Trophoblast cell (in vitro differentiated cells and primary cell): ENCODE data around the gene ADNP2.

Experiments
- DNase-seq, 2 donors: peaks; one replicate each; pipeline ENCODE4 v3.0.0-alpha.2; 2016
- H2AFZ ChIP-seq: 2 replicates; pipeline ENCODE4 v1.6.1; 2013; ENCODE audit warnings: low read length, moderate library complexity, mild to moderate bottlenecking; ENCODE audit not compliant: insufficient read depth, poor library complexity
- H2AK5ac ChIP-seq: 2 replicates; pipeline ENCODE4 v1.6.1; 2013; ENCODE audit warnings: mild to moderate bottlenecking, low read length
- H2BK120ac ChIP-seq: 2 replicates; pipeline ENCODE4 v1.6.1; 2013; ENCODE audit warnings: low read length, mild to moderate bottlenecking, moderate library complexity; ENCODE audit not compliant: insufficient read depth, poor library complexity
- H2BK12ac ChIP-seq: 2 replicates; pipeline ENCODE4 v1.6.1; 2013; ENCODE audit warnings: mild to moderate bottlenecking, low read length, moderate library complexity
- H2BK5ac ChIP-seq: 2 replicates; pipeline ENCODE4 v1.6.1; 2013; ENCODE audit warnings: low read length, low read depth, moderate library complexity, mild to moderate bottlenecking; ENCODE audit not compliant: poor library complexity
- H3K14ac ChIP-seq: 2 replicates; pipeline ENCODE4 v1.6.1; 2013; ENCODE audit warnings: mild to moderate bottlenecking, low read length
- H3K18ac ChIP-seq: 2 replicates; pipeline ENCODE4 v1.6.1; 2013; ENCODE audit warnings: mild to moderate bottlenecking, low read length
- H3K23ac ChIP-seq: 2 replicates; pipeline ENCODE4 v1.6.1; 2013; ENCODE audit warnings: low read length
- H3K27ac ChIP-seq: 2 replicates; pipeline ENCODE4 v1.5.1; 2013; ENCODE audit warnings: low read depth, mild to moderate bottlenecking, inconsistent platforms, low read length, moderate library complexity
- H3K27me3 ChIP-seq: 2 replicates; pipeline ENCODE4 v1.6.1; 2013; ENCODE audit warnings: inconsistent platforms, mild to moderate bottlenecking, low read length, moderate library complexity; ENCODE audit not compliant: insufficient read depth
- H3K36me3 ChIP-seq, 2 experiments: 1 replicate in 1 of 2; 2 replicates in 1 of 2; pipeline ENCODE4 v1.6.1; 2013; ENCODE audit warnings: low read length in 2 of 2, mild to moderate bottlenecking in 2 of 2, moderate library complexity in 1 of 2; ENCODE audit not compliant: insufficient read depth in 2 of 2, control insufficient read depth in 1 of 2
- H3K4ac ChIP-seq: 2 replicates; pipeline ENCODE4 v1.6.1; 2013; ENCODE audit warnings: low read depth, mild to moderate bottlenecking, low read length, moderate library complexity
- H3K4me1 ChIP-seq, 2 experiments: 1 replicate in 1 of 2; 2 replicates in 1 of 2; pipeline ENCODE4 v1.6.1; 2013; ENCODE audit warnings: low read length in 2 of 2, mild to moderate bottlenecking in 2 of 2, moderate library complexity in 1 of 2; ENCODE audit not compliant: insufficient read depth in 2 of 2, control insufficient read depth in 1 of 2
- H3K4me2 ChIP-seq: 2 replicates; pipeline ENCODE4 v1.6.1; 2013; ENCODE audit warnings: inconsistent platforms, mild to moderate bottlenecking, low read length, moderate library complexity
- H3K4me3 ChIP-seq: 2 replicates; pipeline ENCODE4 v1.5.1; 2013; ENCODE audit warnings: mild to moderate bottlenecking, low read depth, low read length, inconsistent platforms
- H3K79me1 ChIP-seq: one replicate; pipeline ENCODE4 v1.6.1; 2013; ENCODE audit warnings: low read length
- H3K79me2 ChIP-seq: 2 replicates; pipeline ENCODE4 v1.6.1; 2013; ENCODE audit warnings: low read length, mild to moderate bottlenecking; ENCODE audit not compliant: control insufficient read depth, insufficient read depth, poor library complexity
- H3K9ac ChIP-seq: 2 replicates; pipeline ENCODE4 v1.6.1; 2013; ENCODE audit warnings: mild to moderate bottlenecking, low read length
- H3K9me3 ChIP-seq: 2 replicates; pipeline ENCODE4 v1.6.1; 2013; ENCODE audit warnings: low read depth, mild to moderate bottlenecking, control low read depth, inconsistent platforms, low read length; ENCODE audit not compliant: insufficient read depth
- H4K12ac ChIP-seq: 2 replicates; pipeline ENCODE4 v1.6.1; 2013; ENCODE audit warnings: low read depth, mild to moderate bottlenecking, low read length, moderate library complexity
- H4K8ac ChIP-seq: 2 replicates; pipeline ENCODE4 v1.6.1; 2013; ENCODE audit warnings: low read depth, mild to moderate bottlenecking, low read length, moderate library complexity
- H4K91ac ChIP-seq: one replicate; pipeline ENCODE4 v1.6.1; 2013; ENCODE audit warnings: low read depth, mild to moderate bottlenecking, low read length, moderate library complexity
- WGBS: extraction: QIAGEN DNeasy Blood & Tissue Kit; methylation state at CpG from one replicate; pipeline ENCODE4 v1.1.7; 2013; ENCODE audit warnings: missing lambda C conversion rate; ENCODE audit not compliant: insufficient read length, insufficient coverage; ENCODE audit errors: extremely low coverage; 5-methylcytosine and 5-hydroxymethylcytosine counted together

ADNP2 gene

GRCh38 chr18:80169607-80170006 lies 60.5 kb downstream of the ADNP2 start:
- Histone ChIP-seq H3K23ac (no peak overlapping the region), H4K91ac (no peak overlapping the region), H3K4ac (no peak overlapping the region), H2BK120ac (no peak overlapping the region), H3K36me3 (no peaks in the 10 kb centered on the region), H3K9ac (no peak overlapping the region), H3K4me3 (no peak overlapping the region), H3K14ac (no peak overlapping the region), H2BK12ac (no peak overlapping the region), H3K27ac (no peak overlapping the region), H3K79me2 (no peaks in the 10 kb centered on the region), H4K8ac (no peak overlapping the region), H3K18ac (no peak overlapping the region), H2BK5ac (no peak overlapping the region), H3K4me2 (no peak overlapping the region), H2AFZ (no peak overlapping the region), H3K27me3 (no peaks in the 10 kb centered on the region), H3K9me3 (peaks cover 7% of the 10 kb centered on the region), H2AK5ac (no peak overlapping the region), H3K4me1 (no peaks in the 10 kb centered on the region), H4K12ac (no peak overlapping the region), H3K79me1 (no peaks in the 10 kb centered on the region)
- no peak for DNase-seq
- no CpG with 5 or more reads among the region's 17 CpGs for WGBS

- H4K91ac ChIP-seq: no peak overlapping the region
- H4K12ac ChIP-seq: no peak overlapping the region
- H3K9ac ChIP-seq: no peak overlapping the region
- no peak overlapping the region for H2BK5ac ChIP-seq
- no peak overlapping the region for H2BK120ac ChIP-seq
- peaks cover 8% of the 10 kb centered on the region for H3K9me3 ChIP-seq
- H2AFZ ChIP-seq: no peak overlapping the region
- H3K18ac ChIP-seq: no peak overlapping the region
- H3K27me3 ChIP-seq: no peaks in the 10 kb centered on the region
- H3K4me3 ChIP-seq: no peak overlapping the region
- H3K79me1 ChIP-seq: no peaks in the 10 kb centered on the region
- no CpG with 5 or more reads among the region's 7 CpGs for WGBS
- no peak overlapping the region for H3K4ac ChIP-seq
- no peaks in the 10 kb centered on the region for H3K36me3 ChIP-seq
- H4K8ac ChIP-seq: no peak overlapping the region
- DNase-seq: peak in 1 of 2 donors; percentile 39
- no peaks in the 10 kb centered on the region for H3K4me1 ChIP-seq
- no peak overlapping the region for H2AK5ac ChIP-seq
- H3K4me2 ChIP-seq: no peak overlapping the region
- no peak overlapping the region for H3K27ac ChIP-seq
- no peaks in the 10 kb centered on the region for H3K79me2 ChIP-seq
- H3K23ac ChIP-seq: no peak overlapping the region
- H2BK12ac ChIP-seq: no peak overlapping the region
- H3K14ac ChIP-seq: no peak overlapping the region
These were observed 61.5 kb downstream of the ADNP2 start for GRCh38 chr18:80170395-80171053.

DNA sequence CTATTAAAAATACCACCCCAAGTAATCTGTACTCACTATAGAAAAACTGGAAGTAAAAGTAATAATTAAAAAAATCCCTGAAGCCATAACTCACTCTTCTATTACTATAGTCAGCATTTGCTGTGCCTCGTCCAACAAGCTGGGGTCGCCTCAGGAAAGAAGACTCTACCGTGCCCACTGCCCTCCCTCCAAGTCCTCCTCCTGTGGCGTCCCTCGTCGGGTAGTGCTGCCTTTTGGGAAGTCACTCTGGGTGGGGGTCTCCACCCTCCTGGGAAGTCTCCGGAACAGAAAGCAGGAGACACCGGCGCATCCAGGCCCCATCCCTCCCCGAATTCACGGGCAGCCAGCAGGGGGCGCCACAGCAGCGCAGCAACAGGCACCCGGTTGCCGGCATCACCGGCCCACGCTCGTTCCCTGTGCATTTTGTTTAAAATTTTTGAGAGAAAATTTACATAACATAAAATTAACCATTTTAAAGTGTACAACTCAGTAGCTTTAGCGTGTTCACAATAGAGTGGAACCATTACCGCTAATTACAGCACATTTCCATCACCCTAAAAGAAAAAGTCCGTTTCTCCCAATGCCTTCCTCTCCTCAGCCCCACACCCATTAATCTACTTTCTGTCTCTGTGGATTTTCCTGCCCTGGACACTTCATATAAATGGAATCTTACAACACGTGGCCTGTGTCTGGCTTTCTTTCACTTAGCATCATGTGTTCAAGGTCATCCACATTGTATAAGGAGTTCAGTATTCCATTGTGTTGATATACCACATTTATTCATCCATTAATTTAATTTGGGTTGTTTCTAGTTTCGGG lies 62.2 kb downstream of the ADNP2 start:
- no peak overlapping the region for H3K27ac ChIP-seq
- H3K4ac ChIP-seq: no peak overlapping the region
- H2BK12ac ChIP-seq: no peak overlapping the region
- no peaks in the 10 kb centered on the region for H3K36me3 ChIP-seq
- no peak overlapping the region for H4K8ac ChIP-seq
- H4K12ac ChIP-seq: no peak overlapping the region
- no peak overlapping the region for H2AFZ ChIP-seq
- H3K14ac ChIP-seq: no peak overlapping the region
- H3K27me3 ChIP-seq: no peaks in the 10 kb centered on the region
- no peaks in the 10 kb centered on the region for H3K79me2 ChIP-seq
- no peak overlapping the region for H3K18ac ChIP-seq
- H2BK120ac ChIP-seq: no peak overlapping the region
- no peak overlapping the region for H2BK5ac ChIP-seq
- DNase-seq: peak; percentile 24 to 64
- no peak overlapping the region for H3K4me3 ChIP-seq
- peaks cover 5% of the 10 kb centered on the region for H3K9me3 ChIP-seq
- H3K23ac ChIP-seq: no peak overlapping the region
- H3K9ac ChIP-seq: no peak overlapping the region
- H2AK5ac ChIP-seq: no peak overlapping the region
- no peak overlapping the region for H3K4me2 ChIP-seq
- no CpG with 5 or more reads among the region's 23 CpGs for WGBS
- H4K91ac ChIP-seq: no peak overlapping the region
- no peaks in the 10 kb centered on the region for H3K79me1 ChIP-seq
- H3K4me1 ChIP-seq: no peaks in the 10 kb centered on the region

GRCh38 chr18:80172056-80172455 lies 63.0 kb downstream of the ADNP2 start:
- no peak overlapping the region for H2BK5ac ChIP-seq
- H3K79me1 ChIP-seq: no peaks in the 10 kb centered on the region
- H3K23ac ChIP-seq: no peak overlapping the region
- H3K4me3 ChIP-seq: no peak overlapping the region
- H3K14ac ChIP-seq: no peak overlapping the region
- no peaks in the 10 kb centered on the region for H3K27me3 ChIP-seq
- peaks cover 3% of the 10 kb centered on the region for H3K9me3 ChIP-seq
- no peak overlapping the region for H3K18ac ChIP-seq
- H3K79me2 ChIP-seq: no peaks in the 10 kb centered on the region
- H4K91ac ChIP-seq: no peak overlapping the region
- no peak overlapping the region for H2AK5ac ChIP-seq
- DNase-seq: peak in 1 of 2 donors; percentile 24
- no peak overlapping the region for H3K4ac ChIP-seq
- H3K4me2 ChIP-seq: no peak overlapping the region
- H4K12ac ChIP-seq: no peak overlapping the region
- H4K8ac ChIP-seq: no peak overlapping the region
- H2AFZ ChIP-seq: no peak overlapping the region
- H3K27ac ChIP-seq: no peak overlapping the region
- no peaks in the 10 kb centered on the region for H3K36me3 ChIP-seq
- H2BK120ac ChIP-seq: no peak overlapping the region
- no CpG with 5 or more reads among the region's 4 CpGs for WGBS
- no peak overlapping the region for H2BK12ac ChIP-seq
- no peaks in the 10 kb centered on the region for H3K4me1 ChIP-seq
- no peak overlapping the region for H3K9ac ChIP-seq
